Left forelimb (tissue), 1 donor: ENCODE measurements around the gene CCDC112.
A peak's percentile ranks its signal among the peaks of the same experiment; 100 is the strongest.
"Not testable (repeated sequence)": the region's sequence is repeated elsewhere in the genome, so short reads cannot be mapped to it uniquely, and the experiment has no call there.

Experiments used
- DNase-seq: peaks from one replicate; pipeline ENCODE4 v3.0.0-alpha.2; 2018; ENCODE audit warnings: low spot score

The CCDC112 gene

DNA sequence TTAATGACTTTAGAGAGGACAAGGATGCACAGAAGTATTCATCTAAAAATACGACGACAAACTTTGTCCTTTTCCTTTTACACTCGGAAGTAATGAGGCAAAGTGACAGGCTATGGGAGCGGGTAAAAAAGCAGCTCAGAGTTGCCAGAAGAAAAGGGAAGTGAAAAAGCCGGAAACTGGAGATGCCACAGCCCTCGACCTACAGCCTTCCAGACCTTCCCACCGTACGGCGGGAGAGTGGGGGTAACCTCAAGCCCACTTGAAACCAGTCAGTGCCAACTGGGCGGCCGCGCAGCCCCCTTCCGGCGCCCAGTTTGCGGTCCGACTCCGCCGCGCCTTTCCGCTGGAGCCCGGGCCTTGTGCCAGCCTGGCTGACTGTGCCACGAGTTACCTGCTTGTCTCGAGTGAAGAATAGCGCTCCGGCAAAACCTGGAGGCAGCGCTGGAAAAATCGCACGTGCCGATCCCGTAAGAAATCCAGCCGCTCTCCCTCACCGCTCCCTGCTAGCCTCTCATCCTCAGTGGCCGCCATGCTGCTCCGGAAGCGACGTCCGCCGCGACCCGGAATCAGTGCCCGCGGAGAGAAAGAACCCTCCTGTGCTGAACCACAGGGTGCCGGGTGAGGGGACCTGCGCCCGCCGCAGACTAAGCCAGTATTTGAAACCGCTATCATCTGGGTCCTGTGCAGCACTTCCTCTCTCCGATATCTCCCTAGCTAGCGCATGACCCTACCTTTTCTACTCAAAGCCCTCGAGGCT lies 34.0 kb downstream of the CCDC112 start, which contains the start of gene PGGT1B:
Gene PGGT1B, minus strand, starts transcription at position 557 of the 757 bp plus-strand sequence. Its CDS starts 26 bp downstream, at position 531.
- DNase-seq: peak; percentile 87

DNA sequence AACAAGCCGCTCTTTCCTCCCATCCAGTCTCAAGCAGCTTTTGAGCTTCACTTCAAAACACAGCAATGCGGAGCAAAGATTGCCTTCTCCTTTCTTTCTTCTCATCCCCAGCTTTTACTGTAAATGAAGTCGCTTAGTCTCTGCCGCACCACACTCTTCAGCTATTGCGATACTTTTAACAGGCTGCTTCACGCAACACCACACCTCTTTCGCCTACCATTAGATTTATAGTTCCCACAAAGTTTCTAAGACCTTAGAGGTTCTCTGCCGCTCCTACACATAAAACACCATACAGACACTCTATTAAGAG lies 34.5 kb downstream of the CCDC112 start:
- no peak for DNase-seq

DNA sequence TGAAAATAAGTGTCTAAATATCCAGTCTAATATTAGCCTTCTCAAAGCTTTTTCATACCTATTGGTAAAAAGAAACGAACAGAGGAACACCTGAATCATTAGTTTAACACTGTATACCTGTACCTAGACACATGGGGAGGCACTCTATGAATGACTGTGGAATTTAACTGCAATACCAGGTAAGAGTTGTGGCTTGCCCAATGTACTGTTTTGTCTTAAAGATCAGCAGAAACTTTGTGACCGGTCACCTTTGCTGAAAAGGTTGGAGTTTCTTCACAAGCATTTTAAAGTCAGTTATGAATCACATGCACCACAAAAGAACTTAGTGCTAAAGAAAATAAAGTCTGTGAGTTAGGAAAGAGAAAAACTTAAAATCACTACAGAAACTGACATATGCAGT lies 36.2 kb downstream of the CCDC112 start:
- no peak for DNase-seq

DNA sequence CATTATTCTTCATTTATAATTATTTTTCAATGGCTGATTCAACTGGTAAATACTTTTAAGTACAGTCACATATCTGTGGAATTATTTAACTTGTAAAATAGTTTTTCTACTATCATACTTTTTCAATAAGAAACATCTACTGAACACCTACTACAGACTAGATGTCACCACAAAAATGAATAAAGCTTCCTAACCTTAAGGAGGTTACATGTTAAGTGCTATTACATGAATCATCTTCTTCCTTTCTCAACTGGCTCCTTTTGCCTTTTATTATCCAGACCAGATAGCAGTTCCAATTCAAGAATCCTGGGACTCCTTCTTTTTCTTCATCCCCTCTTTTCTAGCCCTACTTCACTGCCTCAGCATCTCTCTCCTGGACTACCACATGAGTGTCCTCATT lies 38.5 kb downstream of the CCDC112 start:
- DNase-seq: no peak

DNA sequence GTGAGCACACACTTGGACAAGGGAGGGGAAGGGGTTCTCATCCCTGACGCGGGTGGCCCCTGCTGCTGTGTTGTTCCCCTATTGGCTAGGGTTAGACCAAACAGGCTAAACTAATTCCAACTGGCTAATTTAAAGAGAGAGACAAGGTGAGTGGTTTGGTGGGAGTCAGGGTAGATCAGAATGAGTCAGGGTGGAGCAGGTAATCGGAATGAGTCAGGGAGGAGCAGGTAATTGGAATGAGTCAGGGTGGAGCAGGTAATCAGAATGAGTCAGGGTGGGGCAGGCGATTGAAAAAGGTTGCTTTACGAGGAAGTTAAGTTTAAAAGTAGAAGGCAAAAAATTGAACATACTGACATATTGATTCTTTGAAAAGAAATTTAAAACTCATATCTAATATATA lies 47.1 kb downstream of the CCDC112 start:
- DNase-seq: not testable (repeated sequence)

DNA sequence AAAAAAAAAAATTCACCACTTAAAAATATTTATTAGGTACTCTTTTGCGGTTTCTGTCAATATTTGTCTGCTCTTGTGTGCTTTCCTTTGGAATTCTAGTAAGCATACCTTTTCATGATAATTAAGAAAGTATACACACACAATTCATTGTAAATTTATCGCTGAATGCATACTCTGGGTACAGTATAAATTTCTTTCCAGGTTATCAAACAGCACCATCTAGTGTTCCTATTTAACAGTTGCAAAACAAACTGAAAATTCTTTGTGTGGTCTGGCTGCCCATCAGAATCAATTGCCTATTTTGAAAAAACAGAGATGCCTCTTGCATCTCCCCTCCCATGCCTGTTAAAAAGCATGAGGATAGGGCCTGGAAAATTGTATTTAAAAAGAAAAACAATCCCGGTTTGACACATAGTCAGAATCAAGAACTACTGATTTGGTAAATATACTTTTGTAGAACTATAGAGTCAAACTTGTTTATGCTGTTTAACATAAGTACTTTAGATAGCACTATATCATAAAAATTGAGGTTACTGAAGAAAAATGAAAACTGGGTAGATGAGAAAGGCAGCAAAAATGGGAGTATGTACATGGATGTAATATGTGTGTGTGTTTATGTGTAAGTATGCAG lies 50.0 kb downstream of the CCDC112 start:
- DNase-seq: no peak

DNA sequence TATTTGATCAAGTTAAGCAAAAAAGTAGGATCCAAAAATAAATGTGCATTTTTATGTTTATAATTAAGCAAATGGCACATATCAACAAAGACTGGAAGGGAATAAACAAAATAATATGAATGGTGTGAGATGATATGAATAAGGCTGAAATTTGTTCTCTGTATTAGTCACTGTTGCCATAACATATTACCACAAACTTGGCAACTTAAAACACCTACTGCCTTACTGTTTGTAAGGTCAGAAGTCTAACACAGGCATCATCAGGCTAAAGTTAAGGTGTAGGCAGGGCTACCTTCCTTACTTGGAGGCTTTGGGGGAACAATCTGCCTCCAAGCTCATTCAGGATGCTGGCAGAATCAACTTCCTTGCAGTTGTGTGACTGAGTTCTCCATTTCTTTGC lies 53.0 kb downstream of the CCDC112 start:
- no peak for DNase-seq

DNA sequence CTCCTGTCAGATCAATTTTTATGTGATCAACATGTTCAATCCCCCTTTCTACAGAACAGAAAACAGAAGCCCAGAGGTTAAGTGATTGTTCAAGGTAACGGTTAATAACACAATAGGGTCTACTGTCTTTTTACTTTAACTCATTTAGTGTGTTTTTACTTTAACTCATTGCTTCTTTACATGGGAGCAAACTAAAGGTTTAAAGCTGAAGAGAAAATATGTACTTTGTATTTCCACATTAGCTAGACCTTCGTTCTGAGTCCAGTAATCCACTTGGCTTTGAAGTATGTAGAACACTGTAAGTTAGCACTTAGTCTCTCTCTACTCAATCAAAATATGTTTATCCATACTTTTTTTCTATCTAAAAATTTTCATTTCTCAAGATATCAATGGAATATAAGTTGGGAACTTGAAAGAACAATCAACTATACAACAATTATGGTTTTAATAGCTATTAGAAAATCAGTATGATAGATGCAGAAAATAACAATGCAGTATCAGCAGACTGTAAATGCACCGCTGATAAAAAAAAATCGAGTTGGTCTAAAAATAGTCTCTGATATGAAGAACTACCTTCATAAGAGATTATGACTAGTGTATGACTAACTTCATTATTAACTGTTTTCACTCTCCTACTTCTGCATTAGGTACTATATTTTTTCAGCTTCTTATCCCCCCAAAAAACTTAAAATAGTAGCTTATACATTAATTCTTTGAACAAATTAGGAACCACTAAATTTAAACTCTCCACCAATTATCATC lies 54.4 kb downstream of the CCDC112 start:
- no peak for DNase-seq

DNA sequence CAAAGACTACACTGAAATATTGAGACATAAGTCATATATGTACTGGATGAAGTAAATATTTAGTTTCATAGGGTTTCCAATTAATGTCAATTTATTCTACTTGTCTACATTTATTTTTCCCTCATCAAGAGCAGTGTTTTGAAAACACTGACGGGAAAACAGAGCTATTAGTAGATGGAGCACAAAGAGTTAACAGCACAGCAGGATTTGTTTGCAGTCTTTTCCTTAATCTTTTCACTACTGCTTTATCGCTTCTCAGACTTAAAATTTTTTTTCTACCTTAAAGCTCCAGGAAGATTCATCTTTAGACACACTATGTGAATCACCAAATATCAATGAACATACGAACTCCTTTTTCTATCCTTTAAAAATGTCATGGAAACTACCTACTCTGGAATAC lies 59.4 kb downstream of the CCDC112 start:
- no peak for DNase-seq

DNA sequence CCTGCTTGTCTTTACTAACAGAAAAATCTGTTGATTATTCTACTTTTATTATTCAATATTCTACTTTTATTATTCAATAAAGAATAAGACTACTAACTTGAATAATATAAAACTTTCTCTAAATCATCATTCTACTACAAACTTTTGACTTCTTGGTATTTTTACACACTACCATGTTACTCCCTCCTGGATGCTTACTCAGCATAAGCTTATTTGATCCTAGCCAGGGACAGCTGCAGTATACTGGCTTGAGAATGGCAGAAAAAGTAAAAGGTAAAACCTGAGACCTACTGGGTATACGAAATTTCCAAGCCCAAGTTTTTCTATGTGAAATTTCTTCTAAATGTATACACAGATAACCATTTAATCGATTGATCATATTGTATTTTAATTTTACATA lies 59.9 kb downstream of the CCDC112 start:
- no peak for DNase-seq

DNA sequence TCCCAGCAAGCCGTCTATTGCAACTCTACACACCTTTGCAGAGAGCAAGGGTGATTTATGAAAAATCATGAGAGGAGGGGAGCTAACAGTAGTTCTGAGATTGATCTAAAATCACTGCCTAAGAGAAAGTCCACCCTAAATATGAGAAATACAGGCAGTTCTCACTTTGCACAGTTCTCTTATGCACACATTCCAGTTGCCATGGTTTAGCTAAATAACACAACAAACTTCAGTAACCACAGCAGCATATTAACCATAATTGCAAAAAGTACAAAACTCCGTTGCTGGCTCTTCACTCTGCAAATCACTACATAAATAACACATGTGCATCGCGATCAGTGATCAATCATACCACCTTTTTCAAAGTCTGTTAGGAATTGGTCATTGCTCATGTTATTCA lies 64.9 kb downstream of the CCDC112 start:
- DNase-seq: no peak

DNA sequence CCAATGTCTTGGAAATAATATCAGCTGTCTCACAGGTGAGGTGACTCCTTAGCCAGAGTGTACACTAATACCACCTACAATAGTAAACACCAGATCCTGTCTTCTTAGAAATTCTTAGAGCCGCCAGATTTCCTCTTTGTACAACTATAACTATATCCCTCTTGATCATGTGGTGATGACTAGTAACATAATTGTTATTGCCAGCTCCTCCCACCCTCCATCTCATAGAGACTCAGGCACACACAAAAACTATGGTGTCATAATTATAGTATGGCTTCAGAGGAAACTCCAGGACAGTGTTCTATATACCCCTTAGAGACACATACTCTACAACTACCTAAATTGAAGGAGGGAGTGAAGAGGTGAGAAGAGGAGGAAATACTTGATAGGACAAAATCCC lies 66.8 kb downstream of the CCDC112 start:
- no peak for DNase-seq

DNA sequence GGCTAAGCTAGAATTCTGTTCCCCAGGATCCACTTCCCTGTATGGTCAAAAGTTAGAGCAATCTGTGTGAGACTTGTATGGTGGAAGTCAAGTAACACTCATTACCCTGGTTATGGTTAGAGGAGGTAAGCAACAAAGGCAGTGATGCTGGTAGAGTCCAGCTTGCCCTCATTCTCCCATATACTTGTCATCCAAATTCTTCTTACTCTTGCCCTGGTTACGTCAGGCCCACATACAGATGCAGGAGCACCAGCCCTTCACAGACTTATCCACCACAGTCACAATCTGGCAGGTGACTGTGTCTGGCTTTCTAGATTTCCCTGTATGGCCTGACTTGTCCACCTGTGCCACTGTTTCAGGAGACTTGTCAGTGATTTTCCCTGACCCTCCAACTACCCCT lies 69.2 kb downstream of the CCDC112 start:
- no peak for DNase-seq
